Dedifferentiated amniotic fluid mesenchymal stem cell (primary cell): ENCODE measurements around the gene AP1G1.
A peak's percentile ranks its signal among the peaks of the same experiment; 100 is the strongest.

ENCODE experiments used
- DNase-seq: peaks from one replicate; pipeline ENCODE4 v3.0.0-alpha.2; 2016; ENCODE audit errors: extremely low spot score

The AP1G1 gene

DNA sequence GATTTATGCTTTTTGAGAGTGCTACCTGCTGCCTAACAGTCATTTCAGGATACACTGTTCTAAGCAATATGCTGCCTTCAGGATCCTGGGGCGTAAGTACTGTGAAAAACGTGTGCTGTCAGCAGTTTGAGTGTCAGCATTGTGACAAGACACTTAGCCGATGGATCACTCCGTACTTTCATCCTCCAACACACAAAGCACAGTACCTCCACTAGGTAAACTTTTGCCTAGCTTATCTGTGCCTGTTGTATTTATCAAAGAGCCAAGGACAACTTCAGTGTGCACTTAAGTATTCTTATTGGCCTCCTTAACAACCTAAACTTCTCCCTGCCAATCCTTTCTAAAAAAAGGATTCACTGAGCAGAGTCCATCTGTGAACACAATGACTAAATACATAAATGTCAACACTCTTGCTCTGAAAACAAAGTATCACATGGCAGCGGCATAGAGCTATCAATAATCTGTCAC is 50.3 kb downstream of the AP1G1 start:
- no peak for DNase-seq

GRCh38 chr16:71754652-71755051 is 54.0 kb downstream of the AP1G1 start:
- no peak for DNase-seq

DNA sequence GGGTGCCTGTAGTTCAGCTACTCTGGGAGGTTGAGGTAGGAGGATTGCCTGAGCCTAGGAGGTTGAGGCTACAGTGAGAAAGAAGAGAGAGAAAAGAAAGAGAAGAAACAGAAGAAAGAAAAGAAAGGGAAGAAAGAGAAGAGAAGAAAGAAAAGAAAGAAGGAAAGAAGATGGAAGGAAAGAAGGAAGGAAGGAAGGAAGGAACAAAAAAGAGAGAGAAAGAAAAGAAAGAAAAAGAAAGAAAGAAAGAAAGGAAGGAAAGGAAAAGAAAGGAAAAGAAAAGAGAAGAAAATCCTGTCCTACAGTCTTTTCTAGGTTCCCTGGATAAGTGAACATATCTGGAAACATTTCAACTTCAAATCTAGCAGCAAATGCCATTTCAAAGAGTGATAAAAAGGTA is 54.5 kb downstream of the AP1G1 start:
- DNase-seq, result no peak

DNA sequence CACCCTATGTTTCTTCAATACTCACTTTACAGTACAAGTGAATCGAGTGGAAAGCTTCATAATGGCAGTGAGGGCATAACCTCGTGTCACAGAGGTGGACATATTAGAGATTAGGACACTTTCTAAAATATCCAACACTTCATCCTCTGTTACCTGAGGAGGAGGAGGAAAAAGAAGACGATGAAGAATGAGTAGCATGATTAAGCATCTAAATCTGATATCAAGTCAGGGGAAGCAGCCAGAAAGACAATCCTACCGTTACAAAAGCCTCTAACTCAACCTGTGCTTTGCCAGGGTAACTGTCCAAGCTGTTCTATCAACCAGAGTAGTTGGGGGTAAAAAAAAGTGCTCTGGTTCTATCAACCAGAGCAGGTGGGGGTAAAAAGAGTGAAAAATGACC is 60.4 kb downstream of the AP1G1 start:
- DNase-seq, result no peak

- DNase-seq, result peak; percentile 34
These were observed 62.1 kb downstream of the AP1G1 start for GRCh38 chr16:71746442-71747046.

DNA sequence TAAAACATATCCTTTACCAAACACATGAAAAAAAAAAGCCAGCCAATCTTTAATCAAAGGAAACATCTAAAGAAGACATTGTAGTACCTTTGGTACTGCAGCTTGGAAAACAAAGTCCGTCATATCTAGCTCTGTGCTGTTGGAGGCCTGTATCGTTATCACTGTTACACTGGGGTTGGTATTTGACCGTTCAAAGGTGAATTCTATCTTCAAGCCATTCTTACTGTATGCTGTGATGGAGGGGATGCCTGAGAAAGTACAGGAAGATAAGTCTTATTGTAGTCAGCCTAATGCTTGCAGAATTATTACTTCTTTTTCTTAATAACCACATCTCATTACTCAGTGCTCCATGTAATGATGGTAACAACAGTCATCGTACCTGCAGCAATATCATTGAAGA is 69.8 kb downstream of the AP1G1 start:
- no peak for DNase-seq

DNA sequence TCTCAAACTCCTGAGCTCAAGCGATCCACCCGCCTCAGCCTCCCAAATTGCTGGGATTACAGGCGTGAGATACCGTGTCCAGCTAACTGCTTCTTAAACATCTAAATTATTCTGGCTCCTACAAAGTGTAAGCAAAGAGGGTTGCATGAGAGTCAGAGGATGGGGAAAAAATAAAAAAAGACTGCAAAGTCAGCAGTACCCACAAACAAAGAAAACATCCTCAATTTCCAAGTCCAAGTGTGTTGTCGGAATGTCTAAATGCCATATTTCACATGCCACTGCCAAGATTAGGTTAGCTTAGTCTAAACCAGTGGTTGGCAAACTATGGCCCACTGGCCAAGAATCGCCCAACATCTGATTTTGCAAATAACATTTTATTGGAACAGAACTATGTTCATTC is 71.1 kb downstream of the AP1G1 start:
- DNase-seq, result no peak

GRCh38 chr16:71734511-71734910 is 74.1 kb downstream of the AP1G1 start:
- no peak for DNase-seq

- no peak for DNase-seq
These were observed 76.0 kb downstream of the AP1G1 start for GRCh38 chr16:71732587-71732986.

DNA sequence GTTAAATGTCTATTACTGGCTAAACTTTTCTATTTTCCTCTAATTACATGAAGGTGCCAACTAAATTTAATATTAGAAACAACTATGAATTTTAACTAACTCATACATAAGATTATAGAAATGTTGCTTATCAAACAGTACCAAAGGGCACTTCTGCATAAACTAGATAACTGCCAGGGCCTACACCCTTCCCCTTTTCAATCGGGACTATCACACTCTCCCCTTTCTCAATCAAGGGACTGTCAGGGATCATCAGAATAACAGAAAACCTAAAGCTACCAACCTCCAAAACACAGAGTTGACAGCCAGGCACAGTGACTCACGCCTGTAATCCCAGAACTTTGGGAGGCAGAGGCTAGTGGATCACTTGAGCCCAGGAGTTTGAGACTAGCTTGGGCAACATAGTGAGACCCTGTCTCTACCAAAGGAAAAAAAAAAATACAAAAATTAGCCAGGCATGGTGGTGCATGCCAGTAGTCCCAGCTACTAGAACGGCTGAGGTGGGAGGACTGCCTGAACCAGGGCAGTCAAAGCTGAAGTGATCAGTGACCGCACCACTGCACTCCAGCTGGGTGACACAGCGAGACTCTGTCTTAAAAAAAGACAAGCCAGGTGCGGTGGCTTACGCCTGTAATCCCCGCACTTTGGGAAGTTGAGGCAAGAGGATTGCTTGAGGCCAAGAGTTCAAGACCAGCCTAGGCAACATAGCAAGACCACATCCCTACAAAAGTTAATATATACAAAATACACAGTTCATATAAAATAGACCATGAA is 80.9 kb downstream of the AP1G1 start:
- DNase-seq, result no peak

DNA sequence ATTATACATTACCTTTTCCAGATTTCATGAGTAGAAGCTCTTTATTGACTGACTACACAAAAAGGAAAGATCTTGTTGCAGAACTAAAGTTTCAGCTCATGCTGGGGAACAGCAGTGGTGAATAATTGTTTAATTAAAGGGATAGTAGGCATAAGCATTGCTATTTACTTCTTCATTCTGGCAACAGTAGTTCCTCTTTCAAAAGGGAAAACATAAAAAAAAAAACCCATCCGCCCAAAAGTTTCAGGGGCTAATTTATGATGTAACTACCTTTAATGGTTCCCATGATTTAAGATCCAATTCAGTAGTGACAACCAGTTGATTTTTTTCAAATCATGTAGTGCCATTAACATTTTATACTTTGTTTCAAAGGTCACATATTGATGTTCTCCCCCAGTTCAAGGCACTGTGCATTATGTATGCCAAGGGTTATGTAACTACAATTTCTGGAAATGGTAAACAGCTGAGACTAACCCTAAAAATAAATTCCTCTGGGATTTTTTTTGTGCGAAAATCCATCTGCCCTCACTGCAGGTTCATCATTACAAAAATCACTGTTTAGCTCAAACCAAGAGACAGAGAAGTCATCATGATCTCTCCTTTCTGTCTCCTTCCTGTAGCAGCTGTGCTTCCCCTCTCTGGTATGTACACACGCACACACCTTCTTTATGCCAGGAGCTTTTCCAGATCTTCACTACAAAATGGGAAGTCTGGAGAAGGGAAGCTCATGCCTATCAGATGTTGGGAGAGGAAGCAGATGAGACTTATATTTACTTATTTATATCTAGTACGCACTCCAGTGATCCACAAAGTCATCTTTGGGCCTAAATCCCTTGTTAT is 81.9 kb downstream of the AP1G1 start:
- no peak for DNase-seq

DNA sequence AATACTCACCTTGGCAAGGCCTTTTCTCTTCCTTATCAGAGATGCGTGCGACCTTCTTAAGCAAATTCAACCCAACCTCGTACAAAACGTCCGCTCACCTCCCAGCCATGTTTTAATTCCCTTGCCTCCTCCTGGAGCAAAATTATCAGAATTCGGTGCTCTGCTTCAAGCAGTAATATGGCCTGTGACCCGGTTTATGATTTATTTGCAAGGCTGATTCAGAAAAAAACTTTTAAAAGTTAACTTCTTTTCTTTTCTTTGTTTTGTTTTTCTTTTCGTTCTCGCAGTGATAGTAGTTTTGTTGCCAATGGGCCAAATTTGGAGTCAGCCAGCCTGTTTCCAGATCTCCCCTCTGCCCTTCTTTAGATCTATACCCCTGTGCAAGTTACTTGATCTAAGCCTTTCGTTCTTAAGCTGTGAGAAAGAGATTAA is 84.3 kb downstream of the AP1G1 start, which contains the start of gene PHLPP2:
PHLPP2 (minus strand) TSS at position 382 of the 432 bp plus-strand sequence. CDS start 9,906 bp downstream, outside the sequence.
- no peak for DNase-seq

DNA sequence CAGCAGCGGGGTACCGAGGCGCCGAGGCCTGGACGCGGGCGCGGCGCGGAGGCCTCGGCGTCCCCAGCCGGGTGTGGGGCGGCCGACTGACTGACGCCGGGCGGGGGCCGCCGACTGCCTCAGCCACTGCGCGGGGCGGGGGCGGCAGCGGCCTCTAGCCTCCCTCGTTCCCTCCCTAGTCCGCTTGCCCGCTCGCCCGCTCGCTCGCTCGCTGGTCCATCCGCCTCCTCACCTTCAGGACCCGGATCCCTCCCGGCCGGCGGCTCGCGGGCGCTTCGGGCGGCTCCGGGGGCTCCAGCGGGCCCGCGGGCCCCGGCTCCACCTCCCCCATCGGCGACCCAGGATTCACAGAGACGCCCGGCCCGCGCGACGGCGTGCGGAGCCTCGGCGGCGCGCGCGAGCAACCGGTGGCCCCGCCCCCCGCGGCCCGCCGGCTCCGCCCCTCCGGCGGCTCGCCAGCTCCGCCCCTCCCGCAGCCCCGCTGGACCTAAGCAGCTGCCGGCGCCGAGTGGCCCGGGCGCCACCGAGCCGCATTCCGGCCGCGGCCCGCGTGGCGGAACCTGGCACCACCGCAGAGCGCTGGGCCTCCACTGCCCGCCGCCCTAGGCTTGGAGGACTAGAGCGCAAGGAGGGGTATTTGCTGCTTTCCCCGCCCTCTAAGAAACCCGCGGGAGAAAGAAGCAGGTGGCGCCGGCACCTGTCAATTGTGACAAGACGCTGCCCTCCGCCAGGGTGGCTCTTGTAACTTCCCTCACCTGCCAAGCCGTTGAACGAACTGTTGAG is 84.9 kb downstream of the AP1G1 start:
- DNase-seq, result peak; percentile 52

DNA sequence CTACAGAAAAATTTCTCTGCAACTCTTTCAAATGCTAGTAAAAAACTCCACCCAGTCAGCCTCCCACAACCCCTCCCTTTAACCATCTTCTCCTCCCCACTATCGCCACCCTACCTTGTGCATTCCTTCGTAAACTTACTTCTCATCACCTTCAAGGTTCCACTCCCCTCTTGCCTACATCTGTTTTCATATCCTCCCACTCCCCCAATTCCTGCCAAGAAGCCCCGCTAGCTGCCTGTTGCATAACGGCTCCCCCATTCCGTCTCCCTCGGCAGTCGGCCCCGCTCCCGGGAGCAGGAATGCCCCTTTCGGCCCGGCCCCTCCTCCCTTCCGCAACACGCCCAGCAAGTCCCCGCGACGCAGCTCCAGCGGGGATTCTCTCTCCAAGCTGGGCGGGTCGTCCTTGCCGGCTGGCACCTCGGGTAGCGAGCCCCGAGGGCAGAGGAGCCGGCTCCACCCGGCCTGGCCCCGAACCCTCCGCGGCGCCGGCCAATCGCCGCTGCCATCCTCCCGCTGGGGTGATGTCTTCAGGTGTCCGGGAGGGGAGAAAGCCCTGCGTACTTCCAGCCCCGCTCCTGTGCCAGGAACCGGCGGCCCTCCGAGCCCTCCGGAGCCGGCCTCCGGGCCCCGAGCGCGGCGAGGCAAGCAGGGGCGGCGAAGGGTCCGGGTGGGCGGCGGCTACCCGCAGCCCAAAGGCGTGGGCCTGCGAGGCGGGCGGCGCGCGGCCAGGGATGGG is 85.7 kb downstream of the AP1G1 start:
- peak; percentile 49 for DNase-seq

DNA sequence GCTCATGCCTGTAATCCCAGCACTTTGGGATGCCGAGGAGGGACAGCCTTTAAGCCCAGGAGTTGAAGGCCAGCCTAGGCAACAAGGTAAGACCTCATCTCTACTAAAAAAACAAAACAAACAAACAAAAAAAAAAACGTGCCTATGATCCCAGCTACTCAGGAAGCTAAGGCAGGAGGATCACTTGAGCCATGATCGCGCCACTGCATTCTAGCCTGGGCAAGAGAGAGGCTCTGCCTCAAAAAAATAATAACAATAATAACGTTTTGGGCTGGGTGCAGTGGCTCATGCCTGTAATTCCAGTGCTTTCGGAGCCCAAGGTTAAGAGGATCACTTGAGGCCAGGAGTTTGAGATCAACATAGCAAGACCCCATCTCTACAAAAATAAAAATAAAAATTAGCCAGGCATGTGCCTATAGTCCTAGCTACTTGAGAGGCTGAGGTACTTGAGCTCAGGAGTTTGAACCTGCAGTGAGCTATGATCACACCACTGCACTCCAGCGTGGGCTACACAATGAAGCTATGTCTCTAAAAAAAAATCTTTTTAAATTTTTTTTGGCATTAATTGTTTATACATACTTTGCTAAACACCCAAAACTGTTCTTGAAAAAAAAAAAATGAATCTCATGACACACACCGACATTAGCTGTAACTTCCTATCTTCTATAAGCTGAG is 87.4 kb downstream of the AP1G1 start:
- no peak for DNase-seq

DNA sequence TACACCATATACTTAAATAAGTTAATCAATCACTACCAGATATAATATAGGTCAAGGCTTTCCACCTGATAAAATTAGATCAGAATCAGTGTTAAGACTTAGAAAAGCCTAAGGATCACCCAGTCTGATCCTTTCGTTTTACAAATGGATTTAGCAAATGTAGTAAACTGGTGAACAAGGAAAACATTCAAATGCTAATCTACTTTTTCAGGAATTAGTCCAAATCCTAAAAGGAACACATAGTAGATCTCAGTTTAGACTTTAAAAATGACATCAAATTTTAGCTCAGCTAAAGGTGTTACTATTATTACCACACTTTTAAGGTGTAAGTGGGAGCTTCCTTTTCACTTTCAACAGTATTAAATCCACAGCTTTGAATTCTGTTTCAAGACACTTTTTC is 96.1 kb downstream of the AP1G1 start:
- no peak for DNase-seq

DNA sequence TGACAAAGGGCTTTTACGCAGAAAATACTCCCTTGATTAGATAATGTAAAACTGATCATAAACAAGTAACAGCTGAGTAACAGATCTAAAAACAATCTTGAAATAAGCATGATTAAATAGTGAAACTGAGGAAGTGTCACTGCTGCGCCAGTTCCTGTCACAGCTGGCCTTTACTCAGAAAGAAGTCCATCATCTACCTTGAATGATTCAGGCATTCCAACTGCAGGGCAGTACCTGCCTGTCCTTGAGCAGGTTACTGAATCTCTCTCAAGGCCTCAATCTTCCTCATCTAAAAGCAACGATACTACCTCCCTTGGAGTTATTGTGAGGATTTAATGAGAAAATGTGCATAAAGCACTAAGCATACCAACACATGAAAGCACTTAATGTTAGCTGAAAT is 96.8 kb downstream of the AP1G1 start:
- no peak for DNase-seq

GRCh38 chr16:71709229-71709781 is 99.3 kb downstream of the AP1G1 start:
- DNase-seq, result no peak

- no peak for DNase-seq
These were observed 99.9 kb downstream of the AP1G1 start for GRCh38 chr16:71708696-71709095.

GRCh38 chr16:71707199-71707598 is 101.4 kb downstream of the AP1G1 start:
- no peak for DNase-seq
